Effector memory CD4-positive, alpha-beta T cell (primary cell): Measurements from ENCODE around the gene LRRK1.

Experiments
- DNase-seq, 3 donors: peaks; one replicate each; pipeline ENCODE4 v3.0.0-alpha.2; 2020
- H3K27ac ChIP-seq: 2 replicates; pipeline ENCODE4 v1.7.0; 2013; ENCODE audit warnings: mild to moderate bottlenecking, low read length, moderate library complexity; ENCODE audit not compliant: insufficient read depth, poor library complexity, severe bottlenecking
- H3K27me3 ChIP-seq: replicated peaks from 2 replicates; pipeline ENCODE4 v1.7.0; 2013; ENCODE audit warnings: mild to moderate bottlenecking, low read length; ENCODE audit not compliant: insufficient read depth, control insufficient read depth, poor library complexity, severe bottlenecking
- H3K36me3 ChIP-seq: 2 replicates; pipeline ENCODE4 v1.7.0; 2013; ENCODE audit warnings: mild to moderate bottlenecking, low read length, moderate library complexity; ENCODE audit not compliant: control insufficient read depth, insufficient read depth
- H3K4me1 ChIP-seq: 2 replicates; pipeline ENCODE4 v1.7.0; 2013; ENCODE audit warnings: low read length, mild to moderate bottlenecking; ENCODE audit not compliant: control insufficient read depth, insufficient read depth, poor library complexity, severe bottlenecking
- H3K4me3 ChIP-seq: 2 replicates; pipeline ENCODE4 v1.7.0; 2013; ENCODE audit warnings: low read length, low read depth, mild to moderate bottlenecking; ENCODE audit not compliant: insufficient read depth, poor library complexity, severe bottlenecking
- H3K9me3 ChIP-seq: 2 replicates; pipeline ENCODE4 v1.7.0; 2013; ENCODE audit warnings: mild to moderate bottlenecking, low read length, moderate library complexity; ENCODE audit not compliant: control insufficient read depth

LRRK1 gene

DNA sequence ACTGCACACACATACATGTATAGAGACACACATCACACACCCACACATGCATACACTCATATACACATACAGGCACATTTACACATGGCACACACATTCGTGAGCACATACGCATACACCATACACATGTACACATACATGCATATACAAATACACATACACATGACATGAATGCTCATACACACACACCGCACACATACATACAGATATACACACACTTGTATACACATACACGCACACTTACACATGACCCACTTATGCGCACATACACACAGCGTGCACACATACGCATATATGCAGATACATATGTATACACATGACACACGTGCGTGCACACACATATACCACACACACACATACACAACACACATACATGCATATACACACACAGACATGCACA, 162.7 kb downstream of the LRRK1 start:
- H3K4me1 ChIP-seq = no peaks in the 10 kb centered on the region
- no peaks in the 10 kb centered on the region for H3K36me3 ChIP-seq
- H3K27me3 ChIP-seq = no peaks in the 10 kb centered on the region
- no peak for DNase-seq
- no peak overlapping the region for H3K4me3 ChIP-seq
- no peaks in the 10 kb centered on the region for H3K9me3 ChIP-seq
- no peak overlapping the region for H3K27ac ChIP-seq

DNA sequence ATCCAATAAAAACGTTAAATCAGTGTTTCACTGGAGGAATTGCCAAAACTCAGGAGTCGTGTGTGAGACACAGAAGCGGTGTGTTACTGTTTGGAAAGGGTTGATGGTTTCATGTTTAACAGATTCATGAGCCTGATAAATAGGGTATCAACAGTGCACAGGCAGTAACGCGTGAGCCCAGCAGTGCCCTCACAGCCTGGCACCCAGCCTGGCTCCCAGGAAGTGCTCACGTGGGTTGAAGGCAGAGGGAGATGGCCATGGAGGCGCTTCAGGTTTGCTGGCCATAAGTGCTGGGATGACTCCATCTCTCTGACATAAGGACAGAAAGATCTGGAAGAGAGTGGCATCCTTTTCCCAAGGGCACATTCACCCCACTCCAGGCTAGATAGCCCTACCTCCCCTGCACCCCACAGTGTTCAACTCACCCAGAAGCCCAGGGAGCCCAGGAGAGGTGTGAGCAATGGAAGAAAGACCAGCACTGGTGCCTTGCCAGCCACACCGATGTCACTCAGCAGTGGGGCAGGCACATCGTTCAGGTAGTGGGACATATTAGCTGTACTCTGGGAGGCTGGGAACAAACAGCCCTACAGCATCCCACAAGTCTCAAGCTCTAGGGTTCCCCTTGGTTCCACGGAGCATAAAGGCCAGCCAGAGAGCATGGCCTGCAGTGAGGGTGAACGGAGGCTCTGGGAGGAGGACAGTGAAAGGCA, 164.3 kb downstream of the LRRK1 start:
- Histone ChIP-seq H3K4me1 (no peaks in the 10 kb centered on the region), H3K9me3 (no peaks in the 10 kb centered on the region), H3K27me3 (no peaks in the 10 kb centered on the region), H3K27ac (no peak overlapping the region), H3K36me3 (no peaks in the 10 kb centered on the region), H3K4me3 (no peak overlapping the region)
- no peak for DNase-seq

DNA sequence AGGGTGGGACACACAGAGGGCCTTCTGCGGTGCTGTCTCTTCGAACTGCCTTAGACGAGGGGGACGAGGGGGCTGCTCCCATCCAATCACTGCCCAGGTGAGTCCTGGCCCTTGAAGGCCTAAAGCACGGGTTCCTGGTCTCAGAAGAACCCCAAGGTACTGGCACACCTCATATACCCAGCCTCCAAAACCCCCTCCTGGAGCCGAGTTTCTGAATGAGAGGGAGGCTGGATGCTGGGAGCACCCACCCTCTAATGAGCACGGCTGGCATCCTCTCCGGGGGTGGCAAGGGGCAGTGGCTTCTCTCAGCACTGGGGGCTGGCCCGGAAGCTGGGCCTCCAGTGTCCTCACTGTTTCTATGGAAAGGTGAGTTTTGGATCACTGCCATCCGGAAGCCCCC, 165.6 kb downstream of the LRRK1 start:
- H3K36me3 ChIP-seq = no peaks in the 10 kb centered on the region
- DNase-seq = no peak
- no peaks in the 10 kb centered on the region for H3K9me3 ChIP-seq
- no peak overlapping the region for H3K4me3 ChIP-seq
- H3K27me3 ChIP-seq = no peaks in the 10 kb centered on the region
- peaks cover 2% of the 10 kb centered on the region for H3K4me1 ChIP-seq
- no peak overlapping the region for H3K27ac ChIP-seq

DNA sequence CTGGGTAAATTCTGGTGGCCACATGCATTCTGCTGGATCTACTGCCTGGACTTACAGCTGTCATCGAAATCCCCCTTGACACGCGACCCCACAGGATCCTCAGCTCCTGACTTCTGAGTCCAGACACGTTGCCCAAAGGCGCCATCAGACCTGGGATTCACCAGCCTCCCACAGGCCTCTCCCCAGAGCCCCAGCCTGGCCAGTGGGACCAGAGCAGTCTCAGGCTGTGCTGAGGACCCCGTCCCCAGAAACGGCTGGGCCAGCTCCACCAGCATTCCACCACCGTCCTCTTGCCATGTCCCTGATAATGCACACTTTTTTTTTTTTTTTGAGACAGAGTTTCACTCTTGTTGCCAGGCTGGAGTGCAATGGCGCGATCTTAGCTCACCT, 166.1 kb downstream of the LRRK1 start:
- Histone ChIP-seq H3K27me3 (no peaks in the 10 kb centered on the region), H3K36me3 (no peaks in the 10 kb centered on the region), H3K27ac (no peak overlapping the region), H3K9me3 (no peaks in the 10 kb centered on the region), H3K4me1 (peaks cover 2% of the 10 kb centered on the region), H3K4me3 (no peak overlapping the region)
- no peak for DNase-seq

DNA sequence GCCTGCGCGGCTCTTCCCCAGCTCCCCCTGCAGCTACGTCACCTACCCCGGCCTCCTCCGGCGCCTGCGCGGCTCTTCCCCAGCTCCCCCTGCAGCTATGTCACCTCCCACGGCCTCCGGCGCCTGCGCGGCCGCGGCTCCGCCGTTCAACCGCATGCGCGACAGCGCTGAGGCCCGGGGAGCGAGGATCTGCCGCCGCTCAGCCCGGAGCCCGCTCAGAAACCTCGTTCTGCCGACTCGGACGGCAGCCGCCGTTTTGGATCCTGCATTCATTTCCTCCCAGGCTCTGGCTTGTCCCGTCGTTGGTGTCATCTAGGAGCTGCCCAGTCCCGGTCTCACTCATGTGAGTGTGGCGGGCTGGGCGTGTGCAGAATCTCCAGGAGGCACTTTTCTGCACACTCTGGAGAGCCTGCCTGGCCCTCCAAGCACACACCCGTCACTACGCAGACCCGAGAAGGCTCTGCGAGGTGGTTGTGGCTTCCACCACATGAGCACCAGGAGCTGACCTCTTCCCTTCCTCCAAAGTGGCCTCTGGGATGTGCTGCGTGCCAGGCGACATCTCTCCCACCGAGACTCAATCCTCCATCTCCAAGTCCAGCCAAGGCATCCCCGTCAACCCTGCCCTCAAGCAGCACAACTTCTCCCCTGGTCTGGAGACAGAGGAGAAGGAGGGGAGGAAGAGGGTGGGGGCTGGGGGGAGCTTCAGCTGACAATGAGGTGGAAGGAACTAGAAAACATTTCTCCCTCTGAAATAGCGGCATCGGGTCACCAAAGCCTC, 167.4 kb downstream of the LRRK1 start:
- Histone ChIP-seq H3K36me3 (no peaks in the 10 kb centered on the region), H3K4me3 (no peak overlapping the region), H3K27ac (no peak overlapping the region), H3K27me3 (no peaks in the 10 kb centered on the region), H3K4me1 (peaks cover 2% of the 10 kb centered on the region), H3K9me3 (no peaks in the 10 kb centered on the region)
- no peak for DNase-seq

DNA sequence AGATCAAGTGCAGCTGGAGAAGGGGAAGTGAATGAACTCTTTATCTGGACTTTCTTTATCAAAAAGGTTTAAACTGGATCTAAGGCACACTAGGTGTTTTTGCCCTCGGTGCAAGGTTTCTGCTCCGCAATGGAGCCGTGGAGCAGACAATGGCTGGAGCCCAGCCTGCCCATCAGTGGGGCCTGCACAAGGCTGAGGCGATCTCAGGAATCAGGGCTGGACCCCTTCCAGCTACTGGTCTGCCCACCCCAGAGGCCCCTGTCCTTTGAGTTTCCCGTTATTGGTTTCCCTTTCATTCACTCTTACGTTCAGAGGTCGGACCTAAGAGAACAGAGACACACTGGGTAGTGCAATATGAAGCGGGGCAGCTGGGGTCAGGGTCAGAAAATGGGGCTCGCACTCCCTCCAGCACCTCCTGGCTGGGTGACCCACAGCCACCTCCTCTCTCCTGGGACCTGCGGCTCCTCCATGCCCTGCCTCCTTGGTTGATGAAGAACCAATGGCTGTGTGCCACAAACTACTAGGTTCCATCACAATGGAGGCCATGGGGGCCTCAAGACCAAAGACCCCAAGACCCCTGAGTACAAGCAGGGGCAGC, 168.1 kb downstream of the LRRK1 start:
- no peaks in the 10 kb centered on the region for H3K36me3 ChIP-seq
- peaks cover 2% of the 10 kb centered on the region for H3K4me1 ChIP-seq
- no peak overlapping the region for H3K27ac ChIP-seq
- no peaks in the 10 kb centered on the region for H3K9me3 ChIP-seq
- no peak overlapping the region for H3K4me3 ChIP-seq
- no peak for DNase-seq
- no peaks in the 10 kb centered on the region for H3K27me3 ChIP-seq

DNA sequence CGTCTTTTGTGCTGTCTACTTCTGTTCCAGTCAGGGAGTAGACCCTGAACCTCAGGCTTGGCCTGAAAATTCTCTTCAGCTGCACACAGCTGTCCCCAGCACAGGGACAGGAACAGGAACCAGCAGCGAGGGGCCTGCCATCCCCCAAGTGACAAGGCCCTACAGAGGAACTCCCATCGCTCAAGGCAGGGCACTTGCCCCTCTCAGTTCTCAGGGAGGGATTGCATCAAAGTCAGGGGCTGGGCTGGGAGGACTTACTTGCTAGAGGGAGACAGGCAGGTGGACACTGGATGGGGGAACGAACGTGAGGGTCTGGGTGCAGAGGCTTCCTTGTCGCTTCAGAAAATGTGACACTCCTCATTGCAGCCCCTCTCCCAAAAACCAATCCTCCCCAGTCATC, 169.1 kb downstream of the LRRK1 start:
- no peak for DNase-seq
- Histone ChIP-seq H3K4me1 (peaks cover 2% of the 10 kb centered on the region), H3K4me3 (no peak overlapping the region), H3K36me3 (no peaks in the 10 kb centered on the region), H3K27ac (no peak overlapping the region), H3K27me3 (no peaks in the 10 kb centered on the region), H3K9me3 (no peaks in the 10 kb centered on the region)

DNA sequence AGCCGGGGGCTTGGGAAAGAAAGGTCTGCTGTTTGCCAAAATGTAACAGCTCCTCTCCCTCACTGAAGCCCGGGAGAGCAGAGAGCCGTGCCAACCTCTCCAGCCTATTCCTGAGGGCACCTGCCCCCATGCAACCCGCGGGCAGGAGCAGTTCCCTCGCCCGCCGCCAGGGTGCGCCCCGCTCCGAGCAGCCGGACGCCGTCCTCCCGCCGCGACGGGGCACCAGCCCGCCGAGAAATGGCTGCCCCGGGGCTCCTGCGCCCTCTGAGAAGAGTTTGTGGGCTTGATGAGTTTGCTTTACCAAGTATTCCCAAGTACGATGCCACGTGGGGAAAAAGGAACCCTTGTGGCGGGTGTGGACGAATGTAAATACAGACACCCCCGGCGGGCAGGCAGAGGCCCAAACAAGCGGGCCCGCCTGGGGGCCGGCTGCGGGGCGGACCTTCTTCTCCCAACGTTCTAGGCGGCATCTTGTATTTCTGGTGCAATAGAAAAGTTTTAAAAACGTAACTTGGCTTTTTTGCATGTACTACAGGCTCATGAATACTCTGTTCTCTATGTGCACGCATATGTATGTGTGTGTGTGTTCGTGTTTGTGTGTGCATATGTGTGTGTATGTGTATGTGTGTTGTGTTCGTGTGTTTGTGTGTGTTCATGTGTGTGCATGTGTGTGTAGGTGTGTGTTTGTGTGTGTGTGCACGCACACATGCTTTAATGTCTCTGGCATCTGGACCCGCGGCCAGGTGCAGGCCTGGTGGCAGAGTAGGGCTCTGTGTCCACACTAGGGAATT, 169.8 kb downstream of the LRRK1 start:
- no peak overlapping the region for H3K4me3 ChIP-seq
- H3K36me3 ChIP-seq = no peaks in the 10 kb centered on the region
- H3K27ac ChIP-seq = no peak overlapping the region
- H3K27me3 ChIP-seq = no peaks in the 10 kb centered on the region
- H3K4me1 ChIP-seq = peaks cover 2% of the 10 kb centered on the region
- peak; percentile 46 to 61 (median 52) for DNase-seq
- no peaks in the 10 kb centered on the region for H3K9me3 ChIP-seq

DNA sequence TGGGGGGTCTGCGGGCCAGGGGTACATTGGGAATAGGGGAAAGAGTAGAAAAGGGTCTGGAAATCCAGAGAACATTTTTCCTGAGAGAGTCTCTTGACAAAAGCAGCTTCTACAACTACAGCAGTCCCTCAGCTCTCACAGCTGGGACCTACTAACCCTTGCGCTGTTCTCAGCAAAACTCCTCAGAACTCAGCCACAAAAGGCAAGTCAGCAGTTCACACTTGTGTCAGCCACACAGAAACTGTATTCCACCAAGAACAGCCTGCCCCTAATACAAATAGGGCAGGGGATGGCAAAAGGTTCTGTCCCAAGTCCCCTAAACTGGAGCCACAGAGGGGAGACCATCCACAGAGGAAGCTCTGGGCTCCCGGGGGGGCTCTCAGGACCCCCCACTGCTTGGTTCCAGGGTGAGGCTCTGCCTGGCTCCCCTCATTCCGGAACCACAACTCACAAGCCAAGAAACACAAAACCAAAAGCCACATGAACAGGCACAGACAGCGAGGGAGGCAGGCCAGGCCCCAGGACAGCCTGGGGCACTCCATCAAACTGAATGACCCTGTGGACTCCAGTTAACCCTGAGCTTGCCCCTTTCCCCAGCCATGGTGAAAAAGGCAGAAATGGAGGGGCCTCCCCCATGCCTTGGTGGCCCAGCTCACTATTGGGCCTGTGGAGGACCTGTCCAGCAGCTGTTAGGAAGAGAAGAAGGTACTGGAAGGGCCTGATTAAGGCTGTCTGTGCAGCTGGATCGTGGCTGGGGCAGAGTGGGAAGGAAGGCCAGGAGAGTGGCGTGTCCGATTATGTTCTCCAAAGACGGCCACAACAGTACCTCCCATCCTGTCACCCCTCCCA, 170.6 kb downstream of the LRRK1 start:
- DNase-seq = no peak
- no peaks in the 10 kb centered on the region for H3K27me3 ChIP-seq
- H3K4me3 ChIP-seq = no peak overlapping the region
- H3K4me1 ChIP-seq = peaks cover 2% of the 10 kb centered on the region
- H3K27ac ChIP-seq = no peak overlapping the region
- H3K9me3 ChIP-seq = no peaks in the 10 kb centered on the region
- H3K36me3 ChIP-seq = no peaks in the 10 kb centered on the region
